NCI-H187 treated with DMSO at 0.1 percent for 48 hours (cell line): Measurements from ENCODE around the gene PSMD8.
A peak's percentile ranks its signal among the peaks of the same experiment; 100 is the strongest.
"Not testable (repeated sequence)": the region's sequence is repeated elsewhere in the genome, so short reads cannot be mapped to it uniquely, and the experiment has no call there.

Source experiments
- DNase-seq: peaks from one replicate; lab custom pipeline; 2025; lab: John Stamatoyannopoulos, UW

Gene PSMD8

DNA sequence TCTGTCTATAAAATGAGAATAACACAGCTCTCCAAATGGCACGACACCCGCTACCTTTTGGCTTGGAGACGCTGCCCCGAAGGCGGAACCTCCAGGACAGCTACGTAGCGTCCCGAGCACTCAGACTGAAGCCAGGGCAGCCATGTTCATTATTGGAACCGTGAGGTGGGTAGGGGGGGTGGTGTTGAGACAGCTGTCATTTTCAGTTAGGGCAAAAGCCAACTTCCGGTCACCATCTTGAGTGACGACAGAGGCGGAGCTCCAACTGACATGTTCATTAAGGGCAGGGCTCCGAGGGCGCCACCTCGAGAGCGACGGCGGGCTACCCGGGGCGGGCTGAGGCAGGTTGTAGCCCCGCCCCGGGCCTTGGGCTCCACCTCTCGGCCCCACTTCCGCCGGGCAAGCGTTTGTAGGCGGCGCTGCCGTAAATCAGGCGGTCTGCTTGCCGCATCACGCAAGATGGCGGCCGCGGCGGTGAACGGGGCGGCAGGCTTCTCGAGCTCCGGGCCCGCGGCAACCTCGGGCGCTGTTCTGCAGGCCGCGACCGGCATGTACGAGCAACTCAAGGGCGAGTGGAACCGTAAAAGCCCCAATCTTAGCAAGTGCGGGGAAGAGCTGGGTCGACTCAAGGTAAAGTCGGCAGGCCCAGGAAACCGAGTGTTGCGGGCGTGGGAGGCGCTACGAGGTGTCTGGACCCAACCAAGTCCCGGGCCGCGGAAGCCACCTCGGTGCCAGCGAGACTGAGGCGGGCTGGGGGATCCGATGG lies at the start of gene PSMD8:
PSMD8 (plus strand) TSS at position 240 of the 766 bp plus-strand sequence; CDS start at position 271, 31 bp downstream.
- peak; percentile 98 for DNase-seq

DNA sequence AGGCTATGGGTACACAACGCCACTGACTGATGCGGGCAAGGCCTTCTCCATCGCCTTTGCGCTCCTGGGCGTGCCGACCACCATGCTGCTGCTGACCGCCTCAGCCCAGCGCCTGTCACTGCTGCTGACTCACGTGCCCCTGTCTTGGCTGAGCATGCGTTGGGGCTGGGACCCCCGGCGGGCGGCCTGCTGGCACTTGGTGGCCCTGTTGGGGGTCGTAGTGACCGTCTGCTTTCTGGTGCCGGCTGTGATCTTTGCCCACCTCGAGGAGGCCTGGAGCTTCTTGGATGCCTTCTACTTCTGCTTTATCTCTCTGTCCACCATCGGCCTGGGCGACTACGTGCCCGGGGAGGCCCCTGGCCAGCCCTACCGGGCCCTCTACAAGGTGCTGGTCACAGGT lies 47.8 kb upstream of the PSMD8 start:
- no peak for DNase-seq

- no peak for DNase-seq
These were observed 44.7 kb upstream of the PSMD8 start for GRCh38 chr19:38329651-38330050.

DNA sequence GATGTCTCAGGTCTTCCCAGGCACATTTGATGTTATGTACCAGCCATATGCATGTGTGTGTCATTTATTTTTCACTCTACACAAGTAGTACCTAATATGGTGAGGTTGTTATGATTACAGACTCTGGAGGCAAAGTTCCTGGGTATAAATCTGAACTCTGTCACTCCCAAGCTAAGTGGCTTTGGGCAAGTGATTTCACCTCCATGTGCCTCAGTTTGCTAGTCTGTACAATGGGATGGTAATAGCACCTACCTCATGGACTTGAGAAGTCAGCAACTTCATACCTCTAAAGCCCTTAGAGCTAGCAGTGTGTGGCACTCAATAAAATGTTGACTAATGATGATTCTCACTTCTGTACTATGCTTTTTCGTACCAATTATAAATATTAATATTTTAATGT lies 42.6 kb upstream of the PSMD8 start:
- DNase-seq, result no peak

GRCh38 chr19:38333245-38333644 lies 41.1 kb upstream of the PSMD8 start:
- DNase-seq, result no peak

DNA sequence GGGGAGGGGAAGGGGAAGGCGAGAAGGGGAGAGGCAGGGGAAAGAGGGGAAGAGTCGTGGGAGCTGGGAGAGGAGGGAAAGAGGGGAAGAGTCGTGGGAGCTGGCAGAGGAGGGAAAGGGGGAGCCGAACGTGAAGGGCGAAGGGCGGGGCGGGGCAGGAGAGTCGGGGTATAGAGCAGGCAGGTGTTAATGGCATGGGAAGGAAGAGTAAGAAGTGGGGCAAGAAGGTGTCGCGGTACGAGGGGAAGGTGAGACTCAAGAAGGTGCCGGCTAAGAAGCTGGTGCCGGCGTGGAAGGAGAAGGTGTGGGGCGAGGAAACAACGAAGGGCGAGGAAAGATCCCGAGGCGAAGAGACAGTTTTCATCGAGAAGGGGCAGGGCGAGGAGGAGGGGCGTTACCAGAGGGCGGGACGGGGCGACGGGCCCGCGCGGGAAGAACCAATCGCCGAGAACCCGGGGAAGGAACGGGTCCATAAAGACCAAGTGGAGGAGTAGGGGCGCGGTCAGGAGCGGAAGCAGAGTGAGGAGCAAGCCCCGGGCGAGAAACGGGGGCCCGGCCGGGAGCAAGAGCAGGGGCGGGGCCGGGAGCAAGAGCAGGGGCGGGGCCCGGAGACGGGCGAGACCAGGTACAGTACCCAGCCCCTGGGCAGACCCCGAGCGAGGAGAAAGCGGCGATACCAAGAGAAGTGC lies 38.3 kb upstream of the PSMD8 start:
- DNase-seq, result peak; percentile 96

- DNase-seq, result peak; percentile 95
These were observed 37.6 kb upstream of the PSMD8 start for GRCh38 chr19:38336638-38337359.

DNA sequence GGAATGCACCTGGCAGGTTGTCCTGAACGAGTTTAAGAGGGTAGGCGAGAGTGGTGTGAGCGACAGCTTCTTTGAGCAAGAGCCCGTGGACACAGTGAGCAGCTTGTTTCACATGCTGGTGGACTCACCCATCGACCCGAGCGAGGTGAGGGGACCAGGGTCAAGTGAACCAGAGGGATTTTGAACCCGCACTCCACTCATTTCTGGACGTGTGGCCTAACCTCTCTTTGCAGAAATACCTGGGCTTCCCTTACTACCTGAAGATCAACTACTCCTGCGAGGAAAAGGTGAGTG lies 37.1 kb upstream of the PSMD8 start:
- no peak for DNase-seq

GRCh38 chr19:38339011-38339410 lies 35.4 kb upstream of the PSMD8 start:
- DNase-seq, result not testable (repeated sequence)

- no peak for DNase-seq
These were observed 33.4 kb upstream of the PSMD8 start for GRCh38 chr19:38340927-38341326.

GRCh38 chr19:38346837-38347236 lies 27.5 kb upstream of the PSMD8 start:
- no peak for DNase-seq

DNA sequence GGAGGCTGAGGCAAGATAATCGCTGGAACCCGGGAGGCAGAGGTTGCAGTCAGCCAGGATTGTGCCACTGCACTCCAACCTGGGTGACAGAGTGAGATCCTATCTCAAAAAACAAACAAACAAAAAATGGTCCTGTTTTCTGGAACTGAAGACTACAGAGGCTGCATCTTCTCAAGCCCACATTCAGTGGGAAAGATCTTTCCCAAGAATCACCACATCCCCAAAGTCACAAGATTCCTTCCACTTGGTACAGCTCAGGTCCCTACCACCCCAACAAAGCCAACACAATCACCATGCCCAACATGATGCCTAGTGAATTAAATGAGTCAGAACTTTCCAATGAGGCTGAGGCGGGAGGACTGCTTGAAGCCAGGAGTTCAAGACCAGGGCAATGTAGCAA lies 23.5 kb upstream of the PSMD8 start:
- no peak for DNase-seq

- no peak for DNase-seq
These were observed 22.4 kb upstream of the PSMD8 start for GRCh38 chr19:38351865-38352395.

DNA sequence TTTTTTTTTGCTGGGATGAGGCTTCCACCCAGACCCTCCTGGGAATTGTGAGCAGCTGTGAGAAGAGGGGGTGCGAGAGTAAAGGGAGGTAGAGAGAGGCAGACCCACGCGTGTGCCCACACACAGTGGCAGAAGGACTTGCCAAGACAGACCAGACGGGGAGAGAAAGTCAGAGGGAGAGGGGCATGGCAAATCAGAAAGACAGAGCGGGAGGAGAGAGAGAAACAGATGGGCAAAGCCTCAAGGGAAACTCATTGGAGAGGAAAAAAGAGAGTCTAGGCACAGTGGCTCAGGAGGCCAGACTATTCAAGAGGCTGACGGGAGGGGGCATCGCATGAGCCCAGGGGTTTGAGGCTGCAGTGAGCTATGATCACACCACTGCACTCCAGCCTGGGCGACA lies 21.8 kb upstream of the PSMD8 start:
- no peak for DNase-seq

DNA sequence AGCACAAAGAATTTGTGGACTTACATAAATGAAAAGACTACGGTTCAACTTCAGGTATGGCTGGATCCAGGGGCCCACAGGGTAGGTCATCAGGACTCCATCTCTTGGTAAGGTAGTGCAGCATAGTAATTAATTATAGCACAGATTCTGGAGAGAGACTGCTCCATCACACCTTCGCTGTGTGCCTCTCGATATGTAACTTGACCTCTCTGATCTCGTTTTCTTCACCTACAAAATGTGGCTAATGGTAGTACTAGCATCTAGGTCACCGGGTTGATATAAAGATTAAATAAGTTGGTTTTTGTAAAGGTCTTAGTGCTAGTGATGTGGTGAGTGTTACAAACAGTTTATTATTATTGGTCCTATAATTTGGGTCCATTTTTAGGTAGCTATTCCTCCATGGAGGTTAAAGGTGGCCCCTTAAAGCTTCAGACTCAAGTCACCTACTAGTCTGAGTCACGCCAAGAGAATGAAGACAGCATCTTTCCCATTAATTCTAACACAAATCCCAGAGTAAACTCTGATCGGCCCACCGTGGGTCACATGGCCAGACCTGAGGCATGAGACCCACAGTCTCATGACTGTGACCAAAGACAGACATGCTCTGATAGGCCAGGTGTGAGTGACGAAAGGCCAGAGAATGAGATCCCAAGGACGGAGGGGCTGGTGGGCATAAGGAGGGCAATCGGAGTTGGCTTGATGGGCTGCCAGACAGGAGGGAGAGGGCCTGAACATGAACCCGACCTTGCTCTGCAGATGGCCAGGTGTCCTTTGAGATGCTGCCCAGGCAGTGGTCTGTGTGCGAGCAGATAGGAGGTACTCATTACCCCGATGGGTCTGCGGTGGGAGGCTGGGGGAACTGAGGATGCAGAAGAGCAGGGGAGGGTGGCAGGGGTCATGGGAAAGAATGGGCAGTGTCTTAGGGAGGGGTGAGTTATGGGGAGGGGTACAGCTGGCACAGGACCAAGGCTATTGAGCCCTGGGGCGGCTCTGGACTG lies 18.3 kb upstream of the PSMD8 start:
- DNase-seq, result no peak

GRCh38 chr19:38358071-38358470 lies 16.3 kb upstream of the PSMD8 start:
- no peak for DNase-seq

- no peak for DNase-seq
These were observed 14.9 kb upstream of the PSMD8 start for GRCh38 chr19:38359242-38360021.

GRCh38 chr19:38360351-38360750 lies 14.0 kb upstream of the PSMD8 start:
- DNase-seq, result no peak

DNA sequence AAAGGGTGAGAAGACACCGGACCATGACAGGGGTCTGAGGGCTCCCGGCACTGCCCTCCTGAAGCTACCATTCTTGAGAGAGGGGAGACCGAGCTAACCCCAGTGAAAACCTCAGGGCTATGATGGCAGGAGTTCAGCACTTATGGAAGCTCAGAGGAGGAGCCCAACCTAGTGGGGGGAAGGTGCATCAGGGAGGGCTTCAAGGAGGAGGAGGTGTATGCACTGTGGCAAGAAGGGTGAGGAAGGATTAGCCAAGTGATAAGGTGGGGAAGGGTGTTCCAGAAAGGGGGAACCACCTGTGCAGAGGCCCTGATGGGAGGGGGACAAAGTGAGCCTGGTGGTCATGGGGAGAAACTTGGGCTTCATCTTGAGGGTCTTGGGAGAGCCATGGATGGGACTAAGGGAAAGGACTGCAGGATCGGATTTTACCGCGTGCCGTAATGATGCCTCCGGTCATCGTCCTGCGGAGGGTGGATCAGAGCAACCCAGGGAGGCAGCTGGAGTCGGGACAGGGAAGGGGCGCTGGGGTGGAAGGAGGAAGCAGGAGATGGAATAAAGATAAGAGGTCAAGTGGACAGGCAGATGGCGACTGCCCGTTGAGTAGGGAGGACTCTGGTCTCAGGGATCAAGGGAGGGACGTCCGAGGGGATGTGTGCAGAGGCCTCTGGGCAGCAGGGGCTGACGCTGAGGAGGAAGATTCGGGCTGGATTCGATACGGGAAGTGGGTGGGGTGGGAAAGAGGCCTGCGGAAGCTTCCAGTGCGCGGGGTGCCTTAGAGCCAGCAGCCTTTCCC lies 13.3 kb upstream of the PSMD8 start:
- DNase-seq, result no peak

DNA sequence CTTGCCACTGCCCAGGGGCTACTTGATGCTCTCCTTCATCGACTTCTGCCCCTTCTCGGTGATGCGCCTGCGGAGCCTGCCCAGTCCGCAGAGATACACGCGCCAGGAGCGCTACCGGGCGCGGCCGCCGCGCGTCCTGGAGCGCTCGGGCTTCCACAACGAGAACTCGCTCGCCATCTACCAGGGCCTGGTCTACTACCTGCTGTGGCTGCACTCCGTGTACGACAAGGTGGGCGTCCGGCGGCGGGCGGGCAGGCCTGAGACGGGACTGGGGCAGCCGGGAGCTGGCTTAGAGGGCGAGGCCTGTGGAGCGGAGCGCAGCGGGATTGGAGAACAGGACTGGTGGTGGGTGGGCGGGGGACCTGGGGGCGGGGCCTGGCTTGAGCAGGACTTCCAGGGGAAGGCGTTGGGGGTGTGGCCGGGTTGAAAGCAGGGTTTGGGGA lies 12.7 kb upstream of the PSMD8 start:
- DNase-seq, result peak; percentile 29
